GM12891 (cell line): ENCODE results near the gene OPRM1.

Experiments
- POLR2A ChIP-seq: IDR thresholded peaks from 2 replicates; pipeline ENCODE4 v1.6.1; 2011; ENCODE audit warnings: low read depth, low read length, control low read depth
- POLR2AphosphoS5 ChIP-seq: IDR thresholded peaks from 2 replicates; pipeline ENCODE4 v1.6.1; 2011; ENCODE audit warnings: low read depth, low read length, control low read depth

GRCh38 chr6:154093231-154094044 lies 54.4 kb downstream of the OPRM1 start:
- TF ChIP-seq POLR2A: no peak
- TF ChIP-seq POLR2AphosphoS5: no peak
